Measurements from ENCODE around the gene ODF2. TPM values are rescaled to one million over a fixed set of nuclear protein-coding genes. Genes with fewer than 3 reads are reported as not detected.
A peak's percentile ranks its signal among the peaks of the same experiment; 100 is the strongest.

ODF2 gene
- total RNA-seq, 1 experiment from 2014 or later, result 31.2 TPM

DNA sequence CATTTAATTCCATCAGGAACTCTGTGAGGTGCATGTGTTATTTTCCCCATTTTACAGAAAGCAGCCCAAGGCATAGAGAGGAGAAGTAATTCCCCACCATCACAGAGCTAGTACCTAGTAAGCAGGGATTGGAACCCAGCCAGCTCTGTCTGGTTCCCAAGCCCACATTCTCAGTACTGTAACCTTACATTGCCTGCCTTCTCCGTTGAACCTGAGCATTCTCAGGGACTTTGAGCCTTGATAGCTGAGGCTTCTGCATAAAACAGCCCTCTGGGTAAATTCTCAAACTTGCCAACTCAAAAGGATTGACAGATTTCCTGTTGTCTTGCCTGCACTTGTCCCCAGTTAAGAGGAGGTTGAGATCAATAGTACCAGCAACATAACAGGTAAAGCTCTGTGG lies 39.5 kb downstream of the ODF2 start:
- no peaks in the 10 kb centered on the region for H3K9me2 ChIP-seq (replicated peaks; ENCODE audit: low read length)
- H3F3A ChIP-seq (ENCODE audit: low read length, unreplicated experiment), result no peaks in the 10 kb centered on the region
- no peaks in the 10 kb centered on the region for H3K79me2 ChIP-seq (ENCODE audit: low read length)
- H3K4me1 ChIP-seq (ENCODE audit: insufficient read depth, low read length), result no peaks in the 10 kb centered on the region
- DNase-seq (no peak), ATAC-seq (no peak)
- no peak overlapping the region for H3K9ac ChIP-seq (ENCODE audit: low read length)
- H4K20me1 ChIP-seq (ENCODE audit: low read length), result no peaks in the 10 kb centered on the region
- BruUV-seq (replicated peaks), result no TSS peak
- H3K27me3 ChIP-seq (ENCODE audit: low read length), result no peaks in the 10 kb centered on the region
- ChIA-PET CTCF (interaction anchor here (0.6 kb wide), 1 partner anchor 85 kb away, joined by 3 read pairs; no protein-coding TSS in a partner anchor), POLR2A (ENCODE audit: unreplicated experiment) (no interaction called here)
- TF ChIP-seq, protein P1, sequence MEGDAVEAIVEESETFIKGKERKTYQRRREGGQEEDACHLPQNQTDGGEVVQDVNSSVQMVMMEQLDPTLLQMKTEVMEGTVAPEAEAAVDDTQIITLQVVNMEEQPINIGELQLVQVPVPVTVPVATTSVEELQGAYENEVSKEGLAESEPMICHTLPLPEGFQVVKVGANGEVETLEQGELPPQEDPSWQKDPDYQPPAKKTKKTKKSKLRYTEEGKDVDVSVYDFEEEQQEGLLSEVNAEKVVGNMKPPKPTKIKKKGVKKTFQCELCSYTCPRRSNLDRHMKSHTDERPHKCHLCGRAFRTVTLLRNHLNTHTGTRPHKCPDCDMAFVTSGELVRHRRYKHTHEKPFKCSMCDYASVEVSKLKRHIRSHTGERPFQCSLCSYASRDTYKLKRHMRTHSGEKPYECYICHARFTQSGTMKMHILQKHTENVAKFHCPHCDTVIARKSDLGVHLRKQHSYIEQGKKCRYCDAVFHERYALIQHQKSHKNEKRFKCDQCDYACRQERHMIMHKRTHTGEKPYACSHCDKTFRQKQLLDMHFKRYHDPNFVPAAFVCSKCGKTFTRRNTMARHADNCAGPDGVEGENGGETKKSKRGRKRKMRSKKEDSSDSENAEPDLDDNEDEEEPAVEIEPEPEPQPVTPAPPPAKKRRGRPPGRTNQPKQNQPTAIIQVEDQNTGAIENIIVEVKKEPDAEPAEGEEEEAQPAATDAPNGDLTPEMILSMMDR (conservative IDR thresholded peaks at IDR 0.05; ENCODE audit: low read depth, low read length), result no peak
- TF ChIP-seq EZH2phosphoT487 (IDR thresholded peaks at IDR 0.05; ENCODE audit: borderline replicate concordance, low read length) (no peak), EZH2 (IDR thresholded peaks at IDR 0.05; ENCODE audit: low read length, unreplicated experiment) (no peak)
- H3K9me3 ChIP-seq (ENCODE audit: low read length), result no peaks in the 10 kb centered on the region
- intact Hi-C loops (cut with micrococcal nuclease), result no loop called here
- no peak overlapping the region for H2AFZ ChIP-seq (ENCODE audit: low read length)
- no peak overlapping the region for H3K27ac ChIP-seq (ENCODE audit: low read length)
- peaks cover 2% of the 10 kb centered on the region; the same call in 1 of the 2 replicates for H3K36me3 ChIP-seq (ENCODE audit: low read depth, low read length)
- H3K4me3 ChIP-seq (ENCODE audit: low read length), result no peak overlapping the region
- H3K4me2 ChIP-seq (ENCODE audit: low read length), result no peak overlapping the region

DNA sequence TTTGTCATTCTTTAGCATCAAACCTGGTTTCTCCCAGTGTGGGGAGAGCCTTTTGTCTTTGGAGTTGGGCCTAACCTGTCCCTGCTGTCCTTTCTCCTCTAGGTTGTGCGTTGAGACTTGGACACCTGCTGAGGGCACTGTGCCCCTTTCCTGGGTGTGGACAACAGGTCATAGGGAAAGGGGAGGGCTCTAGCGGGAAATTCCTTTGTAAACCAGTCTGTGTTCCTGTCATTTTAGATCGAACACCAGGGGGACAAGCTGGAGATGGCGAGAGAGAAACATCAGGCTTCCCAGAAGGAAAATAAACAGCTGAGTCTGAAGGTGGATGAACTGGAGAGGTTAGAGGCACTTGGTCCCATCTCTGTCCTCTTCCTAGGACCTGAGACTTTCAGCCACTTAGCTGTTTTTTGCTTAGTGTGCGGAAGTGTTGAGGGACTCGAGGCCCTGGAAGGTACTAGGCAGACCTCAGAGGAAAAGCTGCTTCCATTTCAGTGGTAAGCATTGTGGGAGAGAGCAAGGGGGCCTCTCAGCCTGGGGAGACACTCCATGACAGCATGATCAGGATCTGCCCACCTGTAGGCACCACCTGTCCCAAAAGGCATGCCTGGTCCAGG lies 40.1 kb downstream of the ODF2 start:
- TF ChIP-seq EZH2 (IDR thresholded peaks at IDR 0.05; ENCODE audit: low read length, unreplicated experiment) (no peak), EZH2phosphoT487 (IDR thresholded peaks at IDR 0.05; ENCODE audit: borderline replicate concordance, low read length) (no peak)
- TF ChIP-seq, protein P1 (conservative IDR thresholded peaks at IDR 0.05; ENCODE audit: low read depth, low read length), result 0 out of 2 replicates have a peak, but pooled peaks have one; percentile 11
- Histone ChIP-seq H3K9ac (ENCODE audit: low read length) (no peak overlapping the region), H3K4me3 (ENCODE audit: low read length) (no peak overlapping the region), H4K20me1 (ENCODE audit: low read length) (no peaks in the 10 kb centered on the region), H3K79me2 (ENCODE audit: low read length) (no peaks in the 10 kb centered on the region), H3K9me2 (replicated peaks; ENCODE audit: low read length) (no peaks in the 10 kb centered on the region), H3K27me3 (ENCODE audit: low read length) (no peaks in the 10 kb centered on the region), H2AFZ (ENCODE audit: low read length) (no peak overlapping the region), H3K4me2 (ENCODE audit: low read length) (no peak overlapping the region), H3K27ac (ENCODE audit: low read length) (no peak overlapping the region), H3K4me1 (ENCODE audit: insufficient read depth, low read length) (no peaks in the 10 kb centered on the region), H3K9me3 (ENCODE audit: low read length) (no peaks in the 10 kb centered on the region), H3F3A (ENCODE audit: low read length, unreplicated experiment) (no peaks in the 10 kb centered on the region), H3K36me3 (ENCODE audit: low read depth, low read length) (peaks cover 2% of the 10 kb centered on the region; the same call in 1 of the 2 replicates)
- no TSS peak for BruUV-seq (replicated peaks)
- ATAC-seq (no peak), DNase-seq (peak; percentile 11)
- CTCF ChIA-PET, result interaction anchor here (0.6 kb wide), 1 partner anchor 86 kb away, joined by 3 read pairs; no protein-coding TSS in a partner anchor
- POLR2A ChIA-PET (ENCODE audit: unreplicated experiment), result no interaction called here
- intact Hi-C loops (cut with micrococcal nuclease), result no loop called here

DNA sequence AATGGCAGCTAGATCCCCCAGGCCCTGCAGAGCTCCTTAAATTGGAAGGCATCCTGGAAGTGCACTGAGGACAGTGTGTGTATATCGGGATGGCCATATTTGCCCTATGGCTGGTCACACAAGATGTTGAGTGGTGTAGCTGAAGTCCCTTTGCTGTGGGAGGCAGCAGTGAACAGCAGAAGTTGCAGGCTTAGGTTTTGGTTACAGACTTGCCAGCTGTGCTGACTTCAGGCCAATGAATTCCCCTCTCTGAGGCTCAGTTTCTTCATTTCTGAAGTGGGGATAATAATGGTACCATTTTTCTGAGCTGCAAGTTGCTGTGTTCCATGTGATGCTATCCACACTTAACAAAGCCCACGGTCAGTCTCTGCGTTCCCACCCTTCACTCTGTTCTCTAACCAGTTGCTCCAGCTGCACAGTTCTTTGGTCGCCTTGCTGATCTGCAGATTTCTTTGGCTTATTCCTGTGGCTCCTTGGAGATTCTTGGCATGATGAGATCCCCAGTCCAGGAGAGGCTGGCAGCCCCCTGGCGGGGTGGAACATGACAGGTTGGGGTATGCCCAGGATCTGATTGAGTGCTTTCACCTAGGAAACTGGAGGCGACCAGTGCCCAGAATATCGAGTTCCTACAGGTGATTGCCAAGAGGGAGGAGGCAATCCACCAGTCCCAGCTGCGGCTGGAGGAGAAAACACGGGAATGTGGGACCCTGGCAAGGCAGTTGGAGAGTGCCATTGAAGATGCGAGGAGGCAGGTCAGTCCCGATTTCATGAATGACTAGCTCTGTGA lies 42.2 kb downstream of the ODF2 start:
- Histone ChIP-seq H3K9me3 (ENCODE audit: low read length) (no peaks in the 10 kb centered on the region), H3F3A (ENCODE audit: low read length, unreplicated experiment) (no peaks in the 10 kb centered on the region), H3K36me3 (ENCODE audit: low read depth, low read length) (no peaks in the 10 kb centered on the region; the same call in 1 of the 2 replicates), H3K4me2 (ENCODE audit: low read length) (no peak overlapping the region), H3K27ac (ENCODE audit: low read length) (no peak overlapping the region), H3K9ac (ENCODE audit: low read length) (no peak overlapping the region), H4K20me1 (ENCODE audit: low read length) (no peaks in the 10 kb centered on the region), H2AFZ (ENCODE audit: low read length) (no peak overlapping the region), H3K4me1 (ENCODE audit: insufficient read depth, low read length) (no peaks in the 10 kb centered on the region), H3K79me2 (ENCODE audit: low read length) (no peaks in the 10 kb centered on the region), H3K4me3 (ENCODE audit: low read length) (no peak overlapping the region), H3K27me3 (ENCODE audit: low read length) (no peaks in the 10 kb centered on the region), H3K9me2 (replicated peaks; ENCODE audit: low read length) (no peaks in the 10 kb centered on the region)
- POLR2A ChIA-PET (ENCODE audit: unreplicated experiment), result no interaction called here
- intact Hi-C loops (cut with micrococcal nuclease), result no loop called here
- no peak for TF ChIP-seq EZH2phosphoT487 (IDR thresholded peaks at IDR 0.05; ENCODE audit: borderline replicate concordance, low read length)
- TF ChIP-seq, protein P1 (conservative IDR thresholded peaks at IDR 0.05; ENCODE audit: low read depth, low read length), result no peak
- no peak for TF ChIP-seq EZH2 (IDR thresholded peaks at IDR 0.05; ENCODE audit: low read length, unreplicated experiment)
- ATAC-seq, result no peak
- CTCF ChIA-PET, result no interaction called here
- DNase-seq, result no peak
- no TSS peak for BruUV-seq (replicated peaks)

All from PC-3 (cell line).